NCI-H1105 treated with DMSO at 0.1 percent for 48 hours (cell line): ENCODE measurements around the gene DEFB113.

Experiments
- DNase-seq: peaks from one replicate; lab custom pipeline; 2025; lab: John Stamatoyannopoulos, UW

The DEFB113 gene

GRCh38 chr6:49935387-49935786, 34.0 kb downstream of the DEFB113 start:
- DNase-seq: no peak

GRCh38 chr6:49934770-49935169, 34.7 kb downstream of the DEFB113 start:
- no peak for DNase-seq

DNA sequence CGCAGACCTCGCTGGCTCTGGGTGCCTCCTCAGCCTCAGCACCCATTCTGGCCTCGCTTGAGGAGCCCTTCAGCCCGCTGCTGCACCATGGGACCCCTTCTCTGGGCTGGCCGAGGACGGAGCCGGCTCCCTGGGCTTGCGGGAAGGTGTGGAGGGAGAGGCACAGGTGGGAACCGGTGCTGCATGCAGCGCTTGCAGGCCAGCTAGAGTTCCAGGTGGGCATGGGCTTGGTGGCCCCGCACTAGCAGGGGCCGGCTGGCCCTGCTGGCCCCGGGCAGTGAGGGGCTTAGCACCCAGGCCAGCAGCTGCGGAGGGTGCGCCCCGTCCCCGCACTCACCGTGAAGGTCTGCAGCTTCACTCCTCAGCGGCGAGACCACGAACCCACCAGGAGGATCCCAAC, 35.9 kb downstream of the DEFB113 start:
- DNase-seq: no peak

DNA sequence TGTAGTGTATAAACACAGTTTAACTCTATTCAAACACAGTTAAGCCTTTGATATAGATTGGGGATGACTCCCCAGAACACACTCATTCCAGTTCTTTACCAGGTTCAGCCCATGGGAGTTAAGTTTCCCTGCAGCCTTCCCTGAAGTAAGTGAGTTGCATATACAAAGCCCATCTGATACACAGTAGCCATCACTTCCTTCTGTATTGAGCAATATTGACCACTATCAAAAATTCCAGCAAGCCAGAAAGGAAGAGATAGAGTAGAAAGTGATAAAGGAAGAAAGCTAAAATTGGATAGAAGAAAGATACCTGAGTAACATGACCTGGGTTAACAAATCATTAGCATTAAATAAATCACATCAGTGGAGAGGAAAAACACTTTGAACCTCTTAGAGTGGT, 40.1 kb downstream of the DEFB113 start:
- DNase-seq: no peak

- peak; percentile 10 for DNase-seq
Measured at GRCh38 chr6:49923826-49924225, 45.6 kb downstream of the DEFB113 start.

DNA sequence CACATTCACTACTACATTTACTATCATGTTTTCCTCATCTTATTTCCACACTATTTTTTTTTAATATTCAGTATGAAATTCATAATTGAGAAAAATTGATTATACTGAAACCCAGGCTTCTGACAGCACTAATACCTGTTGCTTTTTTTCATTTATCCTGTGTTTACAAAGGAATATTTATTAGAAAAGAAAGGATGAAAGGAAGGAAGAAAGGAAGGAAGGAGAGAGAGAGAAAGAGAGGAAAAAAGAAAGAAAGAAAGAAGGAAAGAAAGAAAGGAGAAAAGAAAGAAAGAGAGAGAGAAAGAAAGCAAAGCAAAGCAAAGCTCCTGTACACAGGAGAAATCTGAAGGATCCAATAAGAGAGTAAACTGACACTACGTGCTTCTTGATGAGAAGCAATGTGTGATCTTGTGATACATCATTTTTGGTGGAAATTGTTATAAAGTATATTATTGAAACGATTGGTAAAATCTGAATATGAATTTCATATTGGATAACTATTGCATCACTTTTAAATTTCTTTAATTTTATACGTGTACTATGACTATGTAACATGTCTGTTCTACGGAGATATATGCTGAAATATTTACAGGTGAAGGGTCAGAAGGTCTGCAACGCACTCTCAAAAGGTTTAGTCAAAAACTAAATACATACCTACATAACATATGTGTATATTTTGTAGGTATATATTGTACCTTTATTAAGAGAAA, 49.3 kb downstream of the DEFB113 start:
- DNase-seq: no peak

GRCh38 chr6:49919261-49919660, 50.2 kb downstream of the DEFB113 start:
- DNase-seq: no peak

DNA sequence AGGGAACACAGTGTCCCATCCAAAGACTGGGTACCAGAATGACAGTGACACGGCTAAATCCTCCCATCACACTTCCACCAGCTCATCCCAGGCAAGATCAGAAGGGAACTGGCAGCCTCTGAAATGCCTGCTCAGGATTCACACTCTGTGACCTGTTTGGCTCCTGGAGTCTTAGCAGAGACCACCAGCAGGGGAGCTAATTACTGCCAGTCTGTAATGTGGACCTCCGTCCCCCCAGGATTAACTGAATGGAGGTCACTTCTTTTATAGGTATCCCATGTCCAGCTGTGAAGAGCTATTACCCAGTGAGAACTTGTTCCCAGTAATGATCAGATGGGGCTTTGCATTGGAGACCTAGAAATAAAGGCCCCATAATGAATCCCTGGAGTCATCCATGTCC, 50.6 kb downstream of the DEFB113 start:
- no peak for DNase-seq
